Right atrium auricular region (tissue), 2 donors: Measurements from ENCODE around the gene RABIF. TPM values are rescaled to one million over a fixed set of nuclear protein-coding genes. Genes with fewer than 3 reads are reported as not detected.
"Not testable (repeated sequence)": the region's sequence is repeated elsewhere in the genome, so short reads cannot be mapped to it uniquely, and the experiment has no call there.

Experiments used
- DNase-seq: peaks from one replicate; pipeline ENCODE4 v3.0.0-alpha.2; 2019; ENCODE audit warnings: low spot score
- H3K27ac ChIP-seq, 2 donors: fragments of 200-600 bp; sonication (generic); 1 replicate in 1 of 2; 2 replicates in 1 of 2; pipeline ENCODE4 v1.5.1; 2016 to 2019
- H3K27me3 ChIP-seq, 2 donors: fragments of 200-600 bp; sonication (generic); one replicate each; pipeline versions ENCODE4 v1.5.1 to v1.6.0; 2017 to 2019
- H3K36me3 ChIP-seq: fragments of 200-600 bp; sonication (generic); one replicate; pipeline ENCODE4 v1.5.1; 2016
- H3K4me1 ChIP-seq, 2 donors: fragments of 200-600 bp; sonication (generic); one replicate each; pipeline versions ENCODE4 v1.5.1 to v1.6.0; 2017 to 2019
- H3K4me3 ChIP-seq, 2 donors: fragments of 200-600 bp; sonication (generic); 1 replicate in 1 of 2; 2 replicates in 1 of 2; pipeline ENCODE4 v1.5.1; 2017 to 2019; ENCODE audit warnings: mild to moderate bottlenecking in 1 of 2, moderate library complexity in 1 of 2
- H3K9me3 ChIP-seq, 2 donors: fragments of 200-600 bp; sonication (generic); one replicate each; pipeline ENCODE4 v1.5.1; 2019
- CTCF ChIP-seq, 2 donors: fragments of 200-600 bp; sonication (generic); IDR thresholded peaks; one replicate each; pipeline ENCODE4 v1.5.1; 2019; ENCODE audit warnings: antibody characterized with exemption in 2 of 2
- total RNA-seq, 2 donors: library from RNA; depleted of rRNA; stranded (reverse); fragments of >200 nt; gene quantifications; one replicate each; pipeline ENCODE4 v1.1.0, GENCODE V29; 2016

Gene RABIF
- total RNA-seq: 1 to 10 TPM; 3.0 to 4.3 TPM

- peak within 1 kb of the TSS; percentile 91 to 92 for H3K27ac ChIP-seq
- H3K4me3 ChIP-seq: peak within 1 kb of the TSS; percentile 62 to 81
- H3K27me3 ChIP-seq: no peaks in the 10 kb centered on the region
- DNase-seq: peak; percentile 96
- peak in 1 of 2 donors; percentile 39 for TF ChIP-seq CTCF (IDR thresholded peaks at IDR 0.05)
- no peaks in the 10 kb centered on the region for H3K9me3 ChIP-seq
- peaks cover 0 to 14% of the 10 kb centered on the region in 2 donors for H3K4me1 ChIP-seq
- H3K36me3 ChIP-seq: peaks cover 19% of the 10 kb centered on the region
Observed at GRCh38 chr1:202888531-202889360, at the start of gene RABIF. RABIF (minus strand) TSS chr1:202889149; CDS start chr1:202889098, 51 bp downstream.

GRCh38 chr1:202938287-202938925 lies 49.5 kb upstream of the RABIF start:
- no peak overlapping the region for H3K27ac ChIP-seq
- H3K4me3 ChIP-seq: no peak overlapping the region
- DNase-seq: no peak
- H3K27me3 ChIP-seq: no peaks in the 10 kb centered on the region
- H3K4me1 ChIP-seq: no peaks in the 10 kb centered on the region
- peaks cover 29% of the 10 kb centered on the region for H3K36me3 ChIP-seq
- TF ChIP-seq CTCF (IDR thresholded peaks at IDR 0.05): no peak
- H3K9me3 ChIP-seq: no peaks in the 10 kb centered on the region

- not testable (repeated sequence) for H3K27me3 ChIP-seq, DNase-seq, H3K4me1 ChIP-seq, H3K4me3 ChIP-seq, H3K27ac ChIP-seq
- Histone ChIP-seq H3K36me3 (peaks cover 12% of the 10 kb centered on the region), H3K9me3 (peaks cover 0 to 11% of the 10 kb centered on the region in 2 donors)
Observed at GRCh38 chr1:202936409-202936808, 47.5 kb upstream of the RABIF start.

GRCh38 chr1:202935844-202936243 lies 46.9 kb upstream of the RABIF start:
- Histone ChIP-seq H3K9me3 (peaks cover 0 to 11% of the 10 kb centered on the region in 2 donors), H3K4me1 (no peaks in the 10 kb centered on the region), H3K27me3 (no peaks in the 10 kb centered on the region), H3K27ac (no peak overlapping the region), H3K4me3 (no peak overlapping the region), H3K36me3 (peaks cover 6% of the 10 kb centered on the region)
- TF ChIP-seq CTCF (IDR thresholded peaks at IDR 0.05): no peak
- no peak for DNase-seq

GRCh38 chr1:202934755-202935154 lies 45.8 kb upstream of the RABIF start:
- Histone ChIP-seq H3K27me3 (no peaks in the 10 kb centered on the region), H3K27ac (no peak overlapping the region), H3K4me3 (no peak overlapping the region), H3K4me1 (no peaks in the 10 kb centered on the region), H3K9me3 (peaks cover 0 to 11% of the 10 kb centered on the region in 2 donors), H3K36me3 (no peaks in the 10 kb centered on the region)
- TF ChIP-seq CTCF (IDR thresholded peaks at IDR 0.05): no peak
- no peak for DNase-seq

- H3K36me3 ChIP-seq: no peaks in the 10 kb centered on the region
- TF ChIP-seq CTCF (IDR thresholded peaks at IDR 0.05): no peak
- no peak for DNase-seq
- peaks cover 0 to 11% of the 10 kb centered on the region in 2 donors for H3K9me3 ChIP-seq
- H3K4me1 ChIP-seq: no peaks in the 10 kb centered on the region
- no peak overlapping the region for H3K27ac ChIP-seq
- no peak overlapping the region for H3K4me3 ChIP-seq
- H3K27me3 ChIP-seq: no peaks in the 10 kb centered on the region
Observed at GRCh38 chr1:202932476-202932875, 43.5 kb upstream of the RABIF start.
